ENCODE measurements around the gene TREH.

DNA sequence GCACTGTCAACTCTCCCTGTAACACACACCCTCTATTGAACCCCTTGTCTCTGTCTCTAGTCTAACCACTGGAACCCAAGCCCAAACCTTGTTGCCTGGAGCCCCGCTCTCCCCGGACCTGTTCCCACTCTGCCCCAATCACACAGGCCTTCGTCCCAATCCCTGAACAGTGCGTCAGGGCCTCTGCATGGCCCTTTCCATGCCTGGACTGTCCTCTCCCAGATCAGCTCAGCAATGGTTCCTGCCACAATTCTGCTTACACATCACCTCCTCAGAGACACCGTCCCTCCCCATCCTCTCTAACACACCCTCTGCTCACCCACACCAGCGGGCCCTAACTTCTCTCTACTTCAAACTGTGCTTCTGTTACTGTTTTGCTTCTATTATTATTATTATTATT, 1.5 kb downstream of the TREH start:
- TF ChIP-seq POLR2AphosphoS5 (IDR thresholded peaks at IDR 0.05; ENCODE audit: borderline replicate concordance, low read depth, low read length) (no peak), EZH2 (IDR thresholded peaks at IDR 0.05) (no peak), FOXP2 (optimal IDR thresholded peaks at IDR 0.05; ENCODE audit: control extremely low read depth, extremely low read length, insufficient read depth) (no peak)

Measured in SK-N-MC (cell line).